Epithelial cell of esophagus (primary cell): ENCODE data around the gene HDAC4.

Source experiments
- DNase-seq: peaks from one replicate; pipeline ENCODE4 v3.0.0; 2010; ENCODE audit warnings: low read depth
- H3K4me3 ChIP-seq: 2 replicates; pipeline ENCODE4 v1.5.1; 2011; ENCODE audit warnings: mild to moderate bottlenecking, low read length, control low read depth
- CTCF ChIP-seq: IDR thresholded peaks from 2 replicates; pipeline ENCODE4 v1.5.1; 2011; ENCODE audit warnings: low read depth, mild to moderate bottlenecking, low read length, control low read depth, inconsistent platforms; ENCODE audit not compliant: insufficient read depth; ENCODE audit errors: missing control alignments

Gene HDAC4

GRCh38 chr2:239087046-239087710 is 313.6 kb downstream of the HDAC4 start:
- no peak for DNase-seq
- no peak overlapping the region for H3K4me3 ChIP-seq
- no peak for TF ChIP-seq CTCF

- TF ChIP-seq CTCF, result no peak
- H3K4me3 ChIP-seq, result no peak overlapping the region
- no peak for DNase-seq
Measured at GRCh38 chr2:239086325-239087020, 314.3 kb downstream of the HDAC4 start.

- H3K4me3 ChIP-seq, result no peak overlapping the region
- no peak for TF ChIP-seq CTCF
- DNase-seq, result no peak
Measured at GRCh38 chr2:239085201-239085992, 315.4 kb downstream of the HDAC4 start.

GRCh38 chr2:239084007-239084406 is 316.8 kb downstream of the HDAC4 start:
- no peak for DNase-seq
- TF ChIP-seq CTCF, result no peak
- H3K4me3 ChIP-seq, result no peak overlapping the region

GRCh38 chr2:239082425-239082824 is 318.4 kb downstream of the HDAC4 start:
- H3K4me3 ChIP-seq, result no peak overlapping the region
- no peak for TF ChIP-seq CTCF
- no peak for DNase-seq

GRCh38 chr2:239081622-239082021 is 319.2 kb downstream of the HDAC4 start:
- H3K4me3 ChIP-seq, result no peak overlapping the region
- TF ChIP-seq CTCF, result no peak
- DNase-seq, result no peak
